Measurements from ENCODE around the gene ZDHHC11B. TPM values are rescaled to one million over a fixed set of nuclear protein-coding genes. Genes with fewer than 3 reads are reported as not detected.

Gene ZDHHC11B
- total RNA-seq, 1 donor from 2014 or later: not detected

DNA sequence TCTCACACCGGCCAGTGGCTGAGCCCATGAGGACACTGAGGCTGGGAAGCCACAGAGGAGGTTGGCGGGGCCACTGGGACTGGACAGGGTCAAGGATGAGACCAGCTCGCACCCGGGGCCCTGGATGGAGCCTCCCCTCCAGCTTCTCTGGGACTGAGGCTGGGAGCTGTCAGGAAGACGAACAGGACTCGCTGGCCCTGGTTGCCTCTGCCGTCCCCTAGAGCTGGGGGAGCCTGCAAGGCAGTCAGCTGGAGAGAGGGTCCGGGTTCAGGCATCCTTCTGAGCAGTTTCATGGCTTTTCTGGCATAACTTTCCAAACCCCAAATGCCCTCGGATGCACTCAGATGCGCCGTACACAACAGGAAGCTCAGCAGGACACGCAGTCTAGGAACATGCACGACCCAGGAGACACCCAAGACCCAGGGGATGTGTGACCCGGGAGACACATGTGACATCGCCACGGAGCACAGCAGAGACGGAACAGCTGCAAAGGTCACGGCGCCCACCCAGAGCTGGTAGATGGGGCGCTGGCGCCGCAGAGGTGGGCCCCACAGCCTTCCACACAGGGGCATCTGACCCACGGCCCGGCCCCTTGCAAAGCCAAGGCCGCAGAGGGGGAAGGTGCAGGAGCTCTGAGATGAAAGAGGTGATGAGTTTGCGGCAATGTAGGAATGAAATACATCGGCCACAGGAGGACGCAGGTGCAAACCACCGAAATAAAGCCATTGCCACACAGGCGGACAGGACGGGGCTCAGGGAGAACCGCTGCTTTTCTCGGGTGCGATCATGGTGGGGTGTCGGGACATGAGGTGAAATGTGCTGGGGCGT, 108.4 kb downstream of the ZDHHC11B start:
- no peak for DNase-seq (ENCODE audit: extremely low read depth, low read depth, low spot score)

DNA sequence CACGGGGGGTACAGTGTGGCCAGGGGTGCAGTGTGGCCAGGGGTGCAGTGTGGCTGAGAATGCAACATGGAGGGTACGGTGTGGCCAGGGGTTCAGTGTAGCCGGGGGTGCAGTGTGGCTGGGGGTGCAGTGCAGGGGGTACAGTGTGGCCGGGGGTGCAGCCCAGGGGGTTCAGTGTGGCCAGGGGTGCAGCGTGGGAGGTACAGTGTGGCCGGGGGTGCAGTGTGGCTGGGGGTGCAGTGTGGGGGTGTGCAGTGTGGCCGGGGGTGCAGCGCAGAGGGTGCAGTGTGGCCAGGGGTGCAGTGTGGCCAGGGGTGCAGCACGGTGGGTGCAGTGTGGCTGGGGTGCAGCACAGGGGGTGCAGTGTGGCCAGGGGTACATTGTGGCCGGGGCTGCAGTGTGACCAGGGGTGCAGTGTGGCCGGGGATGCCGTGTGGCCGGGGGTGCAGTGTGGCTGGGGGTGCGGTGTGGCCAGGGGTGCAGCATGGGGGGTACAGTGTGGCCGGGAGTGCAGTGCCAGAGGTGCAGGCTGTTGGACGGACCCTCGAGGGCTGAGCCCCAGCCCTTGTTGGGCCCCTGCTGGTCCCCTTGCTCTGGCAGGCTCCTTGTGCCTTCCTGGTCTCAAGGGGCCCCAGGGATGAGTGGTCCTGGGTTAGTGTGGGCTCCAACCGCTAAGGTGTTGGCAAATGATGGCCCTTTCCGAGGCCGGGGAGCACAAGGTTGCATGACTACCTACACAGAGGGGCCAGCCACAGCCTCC, 109.2 kb downstream of the ZDHHC11B start:
- no peak for DNase-seq (ENCODE audit: extremely low read depth, low read depth, low spot score)

DNA sequence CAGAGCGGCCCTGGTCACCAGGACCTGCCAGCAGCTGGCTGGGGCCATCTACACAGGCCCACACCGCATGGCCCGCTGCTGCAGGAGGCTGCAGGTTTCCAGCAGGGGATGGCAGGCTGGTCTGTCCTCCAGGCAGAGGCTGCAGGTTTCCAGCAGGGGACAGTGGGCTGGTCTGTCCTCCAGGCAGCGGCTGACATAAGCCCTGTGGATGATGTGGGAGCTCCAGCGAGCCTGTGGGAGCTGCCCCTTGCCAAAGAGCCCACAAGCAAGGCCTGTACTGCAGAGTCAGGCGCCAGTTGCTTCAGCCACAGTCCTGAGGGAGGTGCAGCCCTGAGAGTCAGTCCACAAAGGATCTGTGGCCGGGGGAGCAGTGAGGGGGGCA, 109.9 kb downstream of the ZDHHC11B start:
- no peak for DNase-seq (ENCODE audit: extremely low read depth, low read depth, low spot score)

DNA sequence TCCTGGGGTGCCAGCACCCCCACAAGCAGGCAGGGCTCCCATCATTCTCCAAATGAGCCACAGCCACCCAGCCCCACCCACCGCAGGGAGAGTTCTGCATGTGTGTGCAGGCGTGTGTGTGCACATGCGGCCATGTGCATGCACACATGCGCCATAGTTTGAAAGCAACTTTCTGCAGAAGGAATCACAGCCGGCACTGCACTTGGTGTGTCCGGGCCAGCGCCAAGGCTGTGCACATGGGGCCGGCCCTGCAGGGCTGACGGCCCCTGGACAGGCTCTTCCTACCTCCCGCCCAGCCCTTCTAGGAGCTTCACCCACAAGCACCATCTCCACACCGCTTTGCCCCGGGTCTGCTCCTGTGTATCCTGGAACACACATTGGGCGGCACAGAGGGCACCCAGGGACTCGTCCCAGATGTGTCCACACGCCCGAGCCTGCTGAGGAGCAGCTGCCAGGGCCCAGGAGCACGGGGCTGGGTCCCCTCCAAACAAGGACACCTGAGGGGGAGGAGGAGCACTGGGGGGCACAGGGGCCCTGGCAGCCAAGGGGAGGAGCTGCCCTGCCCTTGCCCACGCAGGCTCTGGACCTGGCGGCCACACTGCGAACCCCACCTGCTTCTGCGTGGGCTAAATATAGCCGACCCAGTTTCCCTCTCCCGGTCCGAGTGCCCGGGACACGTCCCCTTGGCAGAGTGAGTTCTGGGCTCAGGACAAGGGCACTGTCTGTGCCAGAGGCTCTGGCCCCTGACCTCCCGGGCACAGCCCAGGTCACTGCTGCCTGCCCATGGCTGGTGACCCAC, 110.5 kb downstream of the ZDHHC11B start:
- no peak for DNase-seq (ENCODE audit: extremely low read depth, low read depth, low spot score)

DNA sequence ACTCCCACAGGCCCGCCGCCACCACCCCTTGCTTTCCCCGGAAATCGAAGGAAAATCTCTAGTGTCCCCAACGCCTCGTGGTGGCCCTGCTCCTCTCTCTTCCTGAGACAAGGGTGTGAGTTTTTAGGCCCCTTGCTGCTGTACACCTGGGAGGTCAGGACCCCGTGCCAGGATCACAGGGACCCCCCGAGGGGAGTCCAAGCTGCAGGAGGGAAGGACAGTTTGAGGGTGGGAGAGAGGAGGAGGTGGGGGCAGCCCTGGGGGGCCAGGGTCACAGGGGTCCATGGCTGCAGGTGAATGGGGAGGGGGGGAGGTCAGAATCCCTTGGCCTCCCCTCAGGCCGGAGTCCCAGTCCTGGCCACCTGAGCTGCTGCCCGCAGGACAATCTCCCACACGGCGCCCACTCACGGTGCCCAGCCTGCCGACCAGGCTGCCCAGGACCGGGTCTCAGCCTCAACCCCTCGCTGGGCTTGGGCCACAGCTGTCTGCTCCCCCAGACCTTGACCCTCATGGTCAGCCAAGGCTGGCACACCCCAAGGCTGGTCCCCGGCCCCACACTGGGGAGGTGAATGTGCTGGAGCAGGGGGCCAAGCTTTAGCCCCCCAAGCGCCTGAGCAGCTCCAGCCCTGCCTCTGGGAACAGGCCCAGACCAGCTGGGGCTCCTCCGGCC, 111.2 kb downstream of the ZDHHC11B start:
- no peak for DNase-seq (ENCODE audit: extremely low read depth, low read depth, low spot score)

DNA sequence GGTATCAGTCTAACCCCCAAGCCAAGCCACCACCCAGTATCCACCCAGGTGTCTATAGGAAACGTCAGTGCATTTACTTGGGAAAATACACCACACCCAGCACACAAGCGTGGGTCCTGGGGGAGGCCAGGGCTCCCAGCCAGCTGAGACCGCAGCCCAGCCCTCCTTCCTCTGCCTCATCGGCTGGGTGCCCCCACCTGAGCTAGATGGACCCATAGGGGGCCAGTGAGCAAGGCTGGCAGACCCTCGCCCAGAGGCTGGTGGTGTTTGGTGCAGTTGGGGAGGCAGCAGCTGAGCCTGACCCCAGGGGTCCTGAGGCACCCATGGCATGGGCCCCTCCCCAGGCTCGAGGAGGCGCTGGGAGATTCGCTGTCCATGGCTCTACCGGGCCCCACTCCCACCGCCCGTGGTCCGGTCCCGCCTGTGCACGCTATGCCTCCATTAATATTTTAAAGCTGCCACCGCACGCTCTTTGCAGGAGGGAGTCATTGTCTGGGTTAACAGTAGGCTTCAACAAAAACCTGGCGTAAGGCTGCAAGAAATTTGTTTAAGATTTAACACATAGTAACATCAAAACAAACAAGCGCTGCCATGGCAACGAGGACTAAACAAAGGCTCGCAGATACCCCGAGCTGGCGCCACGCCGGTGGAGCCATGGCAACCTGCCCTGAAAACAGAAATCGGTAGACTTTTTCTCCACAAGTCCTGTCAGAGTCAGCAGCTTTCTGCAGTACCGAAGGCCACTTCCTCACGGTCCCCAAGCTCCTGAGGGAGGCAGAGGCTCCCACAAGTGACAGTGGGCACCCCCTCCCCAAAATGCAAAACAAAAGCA, 112.0 kb downstream of the ZDHHC11B start:
- DNase-seq (ENCODE audit: extremely low read depth, low read depth, low spot score): peak; percentile 79

DNA sequence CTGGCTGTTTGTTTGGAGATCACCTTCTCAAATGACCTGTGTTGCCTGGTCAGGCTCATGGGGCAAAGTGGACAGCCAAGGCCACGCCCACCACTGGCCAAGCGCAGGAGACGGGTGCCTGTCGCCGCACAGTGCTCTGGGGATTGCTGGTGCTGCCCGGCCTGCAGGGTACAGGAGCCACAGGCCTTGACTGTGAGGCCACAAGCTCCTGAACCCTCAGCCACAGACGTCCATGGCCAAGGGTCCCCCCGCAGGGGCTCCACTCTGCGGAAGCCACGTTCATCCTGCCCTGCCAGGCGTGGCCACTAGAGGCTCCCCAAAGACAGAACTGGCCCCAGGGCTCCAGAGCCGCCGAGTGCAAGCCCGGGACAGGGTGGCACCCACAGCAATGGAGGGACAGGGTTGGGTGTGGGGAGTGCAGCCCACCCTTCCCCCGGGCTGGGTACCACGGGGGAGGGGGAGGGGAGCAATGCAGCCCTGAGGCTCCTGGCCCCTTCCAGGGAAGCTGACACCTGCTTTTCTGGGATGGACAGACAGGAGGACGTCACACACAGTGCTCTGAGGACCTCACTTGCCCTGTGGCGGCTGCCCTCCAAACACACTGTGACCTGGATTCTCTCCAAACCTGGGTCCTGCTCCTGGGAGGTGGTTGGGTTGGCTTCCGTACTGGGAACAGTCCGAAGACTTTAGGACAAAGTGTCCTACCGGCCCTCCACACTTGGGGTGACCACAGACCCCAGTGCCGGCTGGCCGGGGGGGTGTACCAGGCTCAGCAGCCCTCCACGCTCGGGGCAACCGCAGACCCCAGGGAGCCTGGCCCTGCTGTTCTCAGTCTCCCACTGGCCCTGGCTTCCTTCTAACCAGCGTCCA, 112.8 kb downstream of the ZDHHC11B start:
- no peak for DNase-seq (ENCODE audit: extremely low read depth, low read depth, low spot score)

DNA sequence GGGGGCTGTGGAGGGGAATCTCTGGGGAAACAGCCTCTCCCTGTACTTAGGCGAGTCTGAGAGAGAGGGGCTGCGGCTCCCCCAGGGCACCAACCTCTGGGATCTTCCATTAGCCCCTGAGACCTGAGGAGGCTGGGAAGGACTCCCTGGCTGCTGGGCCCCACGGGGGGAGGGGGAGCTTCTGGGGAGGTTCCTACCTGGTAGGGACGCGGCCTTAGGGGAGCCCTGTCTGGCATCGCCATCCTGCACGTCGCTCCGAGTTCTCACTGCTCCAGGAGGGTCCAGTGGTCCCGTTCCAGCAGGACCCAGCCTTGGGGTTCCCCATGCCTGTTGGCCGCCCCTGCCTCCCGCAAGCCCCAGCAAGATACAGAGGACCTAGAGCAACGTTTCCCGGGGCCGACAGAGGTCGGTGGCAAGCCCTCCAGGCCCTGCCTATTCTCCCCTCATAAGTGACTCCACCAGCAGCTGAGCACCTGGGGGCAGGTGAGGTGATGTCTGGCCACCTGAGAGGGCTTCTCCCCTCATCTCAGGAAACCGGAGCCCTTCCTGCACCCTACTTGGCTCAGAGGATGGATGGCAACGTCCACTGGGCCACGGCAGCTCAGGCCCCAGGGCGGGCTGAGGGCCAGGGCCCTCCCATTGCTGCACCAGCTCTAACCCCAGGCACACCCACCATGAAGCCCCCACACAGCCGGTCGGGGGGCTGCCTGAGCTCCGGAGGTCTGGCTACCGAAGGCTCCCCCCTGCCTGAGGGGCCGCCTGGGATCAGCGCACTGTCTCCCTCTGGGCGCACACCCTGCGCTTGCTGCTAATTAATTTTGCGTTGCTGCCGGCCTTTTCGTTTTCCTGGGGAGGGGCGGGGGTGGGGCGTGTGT, 113.9 kb downstream of the ZDHHC11B start:
- DNase-seq (ENCODE audit: extremely low read depth, low read depth, low spot score): no peak

DNA sequence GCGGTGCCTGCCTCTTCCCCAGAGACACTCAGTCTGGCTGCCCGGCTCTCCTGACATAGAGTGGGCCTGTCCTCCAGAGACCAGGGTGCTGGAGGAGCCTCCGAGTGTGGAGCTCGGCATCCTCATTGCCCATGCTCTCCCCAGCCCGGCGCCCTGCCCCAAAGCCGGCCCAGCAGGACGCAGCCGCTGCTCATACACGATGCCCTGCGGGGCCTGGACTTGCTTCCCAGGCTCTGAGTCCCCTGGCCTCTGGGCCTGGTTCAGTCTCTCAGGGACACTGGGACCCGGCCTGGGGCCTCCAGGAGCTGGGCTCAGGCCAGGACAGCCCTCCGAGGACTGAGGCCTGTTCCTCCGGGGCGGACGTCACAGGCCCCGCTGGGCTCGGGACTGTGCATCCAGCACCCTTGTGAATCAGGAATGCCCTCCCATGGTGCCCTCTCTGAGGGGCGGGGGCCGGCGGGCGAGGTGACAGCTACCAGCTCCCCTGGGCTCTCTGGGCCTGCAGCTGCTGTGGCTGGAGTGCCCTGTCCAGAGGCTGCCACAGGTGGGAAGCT, 114.6 kb downstream of the ZDHHC11B start:
- no peak for DNase-seq (ENCODE audit: extremely low read depth, low read depth, low spot score)

DNA sequence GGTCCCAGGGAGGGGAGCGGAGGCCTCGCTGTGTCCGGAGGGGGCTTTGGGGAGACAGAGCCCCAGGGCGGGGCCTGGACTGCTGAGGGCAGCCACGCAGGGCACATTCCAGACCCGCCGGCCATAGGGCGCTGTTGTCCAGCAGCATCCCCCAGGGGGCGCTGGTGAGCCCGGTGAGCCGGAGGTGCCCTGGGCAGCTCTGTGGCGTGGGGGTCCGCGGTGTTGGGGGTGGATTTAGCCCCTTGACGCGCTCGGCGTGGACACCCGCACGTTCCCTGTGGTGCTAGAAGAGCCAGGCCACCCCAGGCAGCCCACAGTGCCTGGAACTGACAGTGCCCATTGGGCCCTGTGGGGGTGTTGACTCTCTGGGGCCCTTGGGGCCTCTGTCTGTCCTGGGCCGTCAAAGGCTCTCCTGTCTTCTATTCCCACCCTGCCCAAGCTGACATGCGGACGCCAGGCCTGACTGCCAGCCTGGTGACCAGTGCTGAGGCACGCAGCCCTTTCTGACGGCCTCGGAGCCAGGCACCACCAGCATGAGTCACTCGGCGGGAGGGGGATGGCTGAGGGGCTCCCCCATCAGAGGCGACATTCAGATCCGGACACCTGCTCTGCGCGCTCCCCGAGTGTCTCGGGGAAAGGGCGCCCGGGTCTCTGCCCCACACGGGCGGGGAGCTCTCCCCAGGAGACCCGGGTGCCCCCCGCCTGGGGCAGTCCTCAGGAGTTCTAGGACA, 115.3 kb downstream of the ZDHHC11B start:
- no peak for DNase-seq (ENCODE audit: extremely low read depth, low read depth, low spot score)

DNA sequence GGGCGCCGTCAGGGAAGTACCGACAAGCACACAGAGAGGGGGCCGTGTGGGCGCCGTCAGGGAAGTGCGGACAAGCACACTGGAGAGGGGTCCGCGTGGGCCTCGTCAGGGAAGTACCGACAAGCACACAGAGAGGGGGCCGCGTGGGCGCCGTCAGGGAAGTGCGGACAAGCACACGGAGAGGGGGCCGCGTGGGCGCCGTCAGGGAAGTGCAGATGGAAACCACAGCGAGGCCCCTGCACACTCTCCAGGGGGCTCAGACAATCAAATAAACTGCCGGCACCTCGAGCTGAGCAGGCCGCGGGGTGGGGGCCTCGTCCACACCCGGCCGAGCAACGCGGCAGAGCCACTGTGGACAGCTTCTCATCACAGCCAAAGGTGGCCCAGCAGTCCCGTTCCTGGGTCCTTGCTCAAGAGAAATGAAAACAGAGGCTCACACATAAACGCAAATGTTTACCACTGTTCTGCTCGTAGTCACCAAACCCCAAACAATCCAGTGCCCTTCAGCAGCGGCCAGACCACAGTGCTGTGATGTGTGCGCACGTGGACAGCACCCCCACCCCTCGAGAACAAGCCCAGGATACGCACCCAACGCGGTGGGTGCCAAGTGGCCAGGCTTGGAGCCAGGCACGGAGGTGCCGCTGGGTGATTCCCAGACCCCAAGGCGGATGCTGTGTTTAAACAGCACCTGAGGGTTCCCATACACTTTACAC, 116.1 kb downstream of the ZDHHC11B start:
- DNase-seq (ENCODE audit: extremely low read depth, low read depth, low spot score): no peak

DNA sequence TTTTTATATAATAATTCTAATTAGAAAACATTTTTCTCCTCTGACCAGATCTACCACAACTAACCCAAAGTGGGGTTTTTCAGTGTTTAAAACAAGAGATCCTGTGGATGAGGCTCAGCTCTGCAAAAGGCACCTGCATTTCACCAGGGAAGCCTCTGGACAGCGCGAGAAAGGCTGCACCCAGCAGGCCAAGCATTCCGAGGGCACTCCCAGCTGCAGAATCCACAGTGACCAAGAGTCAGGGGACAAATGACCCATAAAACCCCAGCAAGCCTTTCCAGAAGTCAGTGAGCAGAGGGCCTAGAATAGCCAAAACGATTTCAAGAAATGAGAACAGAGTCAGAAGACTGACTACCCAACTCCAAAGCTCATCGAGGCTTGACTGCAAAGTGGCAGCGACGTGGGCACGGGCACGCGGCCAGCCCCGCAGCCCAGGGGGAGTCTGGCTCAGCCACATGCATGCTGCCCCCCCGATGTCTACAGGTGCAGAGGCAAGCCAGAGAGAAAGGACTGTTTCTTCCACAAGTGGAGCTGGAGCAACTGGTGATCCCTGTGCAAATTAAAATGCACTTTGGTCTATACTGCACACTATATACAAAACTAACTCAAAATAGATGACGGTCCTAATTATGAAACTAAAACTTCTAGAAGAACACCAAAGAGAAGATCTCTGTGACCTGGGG, 117.6 kb downstream of the ZDHHC11B start:
- no peak for DNase-seq (ENCODE audit: extremely low read depth, low read depth, low spot score)

DNA sequence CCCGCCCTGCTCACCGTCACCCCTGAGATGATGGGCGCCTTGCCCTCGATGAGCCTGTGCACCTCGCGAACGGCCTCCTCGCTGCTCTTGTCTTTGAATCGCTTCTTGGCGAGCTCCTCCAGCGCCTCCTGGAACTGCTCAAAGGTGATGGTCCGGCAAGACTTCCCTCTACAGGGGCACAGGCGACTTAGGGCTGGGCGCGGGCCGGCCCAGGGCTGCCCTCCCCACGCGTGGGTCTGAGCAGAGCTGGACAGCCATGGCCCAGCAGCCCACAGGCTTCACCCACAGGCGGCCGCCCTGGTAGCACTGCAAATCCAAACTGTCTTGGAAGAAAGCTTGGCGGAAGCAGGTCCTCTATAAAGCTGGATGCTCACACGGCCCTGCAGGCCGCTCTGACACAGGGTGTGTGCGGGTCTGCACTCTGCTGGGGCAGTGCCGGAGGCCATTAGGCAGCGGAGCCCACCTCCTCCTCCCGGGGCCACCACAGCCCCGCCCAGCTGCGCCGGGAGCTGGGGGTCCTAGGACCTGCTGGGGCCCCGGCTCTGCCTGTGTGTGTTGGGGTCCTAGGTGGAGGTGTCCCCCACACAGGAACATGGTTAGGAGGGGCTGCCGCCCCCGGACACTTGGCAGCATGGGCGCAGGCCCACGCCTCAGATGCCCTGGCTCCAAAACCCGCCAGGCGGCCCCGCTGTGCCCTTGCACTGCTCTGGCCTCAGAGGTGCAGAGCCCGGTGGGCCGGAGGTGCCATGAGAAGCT, 118.4 kb downstream of the ZDHHC11B start:
- DNase-seq (ENCODE audit: extremely low read depth, low read depth, low spot score): no peak

DNA sequence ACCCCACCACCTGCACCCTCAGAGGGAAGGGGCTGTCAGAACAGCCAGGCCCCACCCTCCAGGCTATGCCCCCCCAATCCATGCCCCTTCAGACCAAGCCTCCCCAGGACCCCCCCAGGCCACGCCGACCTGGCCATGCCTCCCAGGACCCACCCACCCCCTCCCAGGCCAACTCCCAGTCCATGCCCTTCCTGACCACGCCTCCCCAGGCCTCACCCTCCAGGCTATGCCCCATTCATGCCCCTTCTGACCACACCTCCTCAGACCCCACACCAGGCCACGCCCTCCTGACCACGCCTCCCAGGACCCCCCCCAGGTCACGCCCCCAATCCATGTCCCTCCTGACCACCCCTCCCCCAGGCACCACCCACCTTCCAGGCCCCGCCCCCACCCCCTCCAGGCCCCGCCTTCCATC, 119.0 kb downstream of the ZDHHC11B start:
- DNase-seq (ENCODE audit: extremely low read depth, low read depth, low spot score): no peak

DNA sequence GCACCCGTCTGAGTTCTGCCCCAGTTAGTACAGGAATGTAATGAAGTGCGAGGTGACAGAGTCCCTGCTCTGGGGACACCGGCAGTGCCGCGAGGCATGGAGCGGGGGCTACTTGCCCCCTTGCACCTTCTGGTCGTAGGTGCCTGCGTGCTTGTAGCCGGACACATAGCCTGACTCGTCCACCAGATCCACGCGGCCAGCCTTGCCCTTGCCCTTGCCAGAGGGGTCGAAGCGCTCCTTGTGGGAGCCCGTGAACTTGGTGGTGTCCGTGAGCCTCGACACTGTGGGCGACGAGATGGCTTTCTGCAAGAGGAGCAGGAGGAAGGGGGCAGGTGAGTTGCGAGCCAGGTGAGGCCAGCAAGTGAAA, 119.6 kb downstream of the ZDHHC11B start:
- no peak for DNase-seq (ENCODE audit: extremely low read depth, low read depth, low spot score)

All from glomerular endothelial cell (primary cell).